Activated T-helper 1 cell treated with Interleukin-2 at 50 U/mL for 16 hours (primary cell): Measurements from ENCODE around the gene PDGFRB.

Experiments used
- DNase-seq: peaks from one replicate; pipeline ENCODE4 v3.0.0-alpha.2; 2020; ENCODE audit warnings: low read depth

PDGFRB gene

DNA sequence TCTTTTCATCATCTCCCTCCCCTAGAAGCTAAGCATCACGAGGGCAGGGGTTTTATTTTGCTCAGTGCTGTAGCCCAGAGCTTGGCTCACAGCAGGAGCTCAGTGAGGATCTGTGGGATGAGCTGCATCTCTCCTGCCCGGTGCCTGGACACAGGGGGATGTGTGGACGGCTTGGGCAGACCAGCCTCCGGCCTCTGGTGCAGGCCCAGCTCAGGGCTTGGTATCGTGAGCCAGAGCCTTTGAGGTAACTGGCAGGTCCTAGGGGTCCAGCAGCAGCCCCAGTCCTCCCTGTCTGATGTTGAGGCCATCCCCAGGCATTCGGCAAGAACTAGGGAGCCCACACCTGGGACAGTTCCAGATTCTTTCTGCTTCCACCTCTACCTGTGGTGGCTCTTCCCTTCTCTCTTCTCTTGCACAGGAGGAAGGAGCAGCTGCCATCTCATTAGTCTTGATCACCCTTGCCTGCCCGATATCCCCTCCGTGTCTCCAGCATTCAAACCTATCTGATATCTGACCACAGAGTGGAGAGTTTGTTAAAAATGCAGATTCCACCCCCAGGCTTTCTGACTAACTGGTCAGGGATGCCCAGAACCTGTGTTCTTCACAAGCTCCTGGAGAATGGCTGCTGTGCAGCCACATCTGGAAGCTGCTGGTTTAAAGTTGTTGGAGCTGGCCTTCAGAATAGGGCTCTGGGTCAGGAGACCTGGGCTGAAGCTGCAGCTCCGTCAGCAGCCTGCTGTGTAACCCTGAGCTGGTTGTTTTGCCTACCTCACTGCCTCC, 26.3 kb upstream of the PDGFRB start:
- DNase-seq: no peak

DNA sequence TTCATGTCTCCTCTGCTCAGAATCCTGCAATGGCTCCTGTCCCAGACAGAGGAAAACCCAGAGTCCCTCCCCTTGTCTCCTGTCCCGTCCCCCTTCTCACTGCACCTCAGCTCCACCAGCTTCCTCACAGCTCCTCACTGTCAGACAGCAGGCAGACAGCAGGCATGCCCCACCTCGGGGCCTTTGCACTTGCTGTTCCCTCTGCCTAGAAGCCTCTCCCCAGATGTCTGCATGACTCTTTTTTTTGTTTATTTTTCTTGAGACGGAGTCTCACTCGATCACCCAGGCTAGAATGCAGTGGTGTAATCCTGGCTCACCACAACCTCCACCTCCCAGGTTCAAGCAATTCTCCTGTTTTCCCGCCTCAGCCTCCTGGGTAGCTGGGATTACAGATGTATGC, 25.4 kb upstream of the PDGFRB start:
- DNase-seq: no peak

DNA sequence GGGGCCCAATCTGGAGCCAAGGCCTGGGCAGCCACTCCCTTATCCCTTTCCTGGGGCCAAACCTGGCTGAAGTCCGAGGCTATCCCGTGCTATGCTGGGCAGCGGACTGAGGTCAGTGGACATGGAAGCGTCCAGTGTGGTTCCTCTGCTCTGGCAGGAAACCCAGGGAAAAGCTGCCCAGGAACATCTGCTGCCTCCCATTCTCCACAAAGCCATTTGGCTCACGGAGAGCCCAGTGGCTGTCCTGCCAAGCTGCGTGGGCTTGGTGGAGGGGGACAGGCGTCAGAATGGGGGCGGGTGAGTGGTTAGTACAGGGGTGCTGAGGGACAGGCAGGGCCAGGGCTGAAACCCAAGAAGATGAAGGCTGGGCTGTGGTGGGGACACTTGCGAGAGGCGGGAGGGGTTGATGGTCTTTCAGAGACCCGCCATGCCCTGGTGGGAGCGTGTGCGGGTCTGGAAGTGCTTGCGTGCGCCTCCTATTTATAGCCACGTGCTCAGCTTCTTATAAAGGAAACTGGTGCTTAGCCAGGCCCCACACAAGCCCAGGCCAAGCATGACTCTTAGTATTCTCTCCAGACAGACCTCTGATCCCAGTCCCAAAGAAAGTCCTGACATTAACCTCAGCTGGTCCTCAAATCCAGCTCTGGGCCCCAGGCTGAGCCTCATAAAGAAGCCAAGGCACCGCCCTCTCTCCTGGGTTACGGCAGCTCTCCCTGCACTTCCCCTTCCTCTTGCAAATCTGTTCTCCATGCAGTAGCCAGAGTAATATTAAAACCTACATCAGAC, 24.8 kb upstream of the PDGFRB start:
- DNase-seq: no peak

- DNase-seq: no peak
These were observed 23.5 kb upstream of the PDGFRB start for GRCh38 chr5:150179019-150179620.

- no peak for DNase-seq
These were observed 22.6 kb upstream of the PDGFRB start for GRCh38 chr5:150178262-150178661.

DNA sequence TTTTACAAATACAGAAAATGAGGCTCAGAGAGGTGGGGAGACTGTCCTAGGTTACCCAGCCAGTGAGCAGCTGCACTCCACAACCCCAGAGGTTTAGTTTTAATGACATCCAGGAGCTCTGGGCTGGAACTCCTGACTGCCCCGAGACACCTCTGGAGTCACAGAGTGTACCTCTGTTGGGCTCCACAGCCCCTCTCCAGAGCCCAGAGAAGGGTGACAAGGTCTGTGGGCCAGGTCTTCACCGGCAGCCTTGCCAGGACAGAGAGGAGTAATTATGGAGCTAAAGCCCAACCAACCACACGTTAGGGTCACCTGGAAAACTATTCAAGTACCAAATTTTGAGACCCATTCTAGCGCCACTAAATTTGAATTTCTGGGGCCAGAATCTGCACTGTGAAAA, 22.1 kb upstream of the PDGFRB start:
- no peak for DNase-seq

DNA sequence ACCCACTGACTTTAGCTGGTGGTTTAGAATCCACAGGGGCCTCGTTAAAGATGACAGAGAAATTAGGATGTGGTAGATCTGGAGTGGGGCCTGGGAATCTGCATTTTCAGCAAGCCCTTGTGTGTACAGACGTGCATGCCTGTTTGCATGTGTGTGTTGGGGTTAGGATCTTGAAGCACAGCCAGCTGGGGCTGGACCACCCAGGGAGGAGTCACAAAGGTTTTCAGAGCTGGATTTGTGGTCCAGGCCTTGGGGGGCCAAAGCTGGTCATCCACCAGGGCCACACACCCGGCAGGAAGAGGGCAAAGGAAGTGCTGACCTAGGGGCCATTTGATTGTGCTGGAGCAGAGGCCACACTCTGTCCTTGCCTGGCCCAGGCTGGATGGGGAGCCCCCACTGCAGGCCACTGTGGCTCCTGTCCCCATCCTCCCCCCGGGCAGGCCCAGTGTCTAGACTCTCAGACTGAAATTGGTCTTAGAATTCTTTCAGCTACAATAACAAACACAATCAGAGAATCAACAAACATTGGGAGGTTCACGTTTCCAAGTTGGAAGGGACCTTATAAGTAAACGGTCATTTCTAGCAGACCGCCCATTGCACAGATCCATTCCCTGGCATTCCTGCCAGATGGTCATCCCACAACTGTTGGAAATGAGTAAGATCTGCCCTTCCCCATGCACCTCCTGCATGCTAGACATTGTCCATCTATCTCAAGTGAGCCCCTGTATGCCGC, 21.3 kb upstream of the PDGFRB start:
- no peak for DNase-seq

DNA sequence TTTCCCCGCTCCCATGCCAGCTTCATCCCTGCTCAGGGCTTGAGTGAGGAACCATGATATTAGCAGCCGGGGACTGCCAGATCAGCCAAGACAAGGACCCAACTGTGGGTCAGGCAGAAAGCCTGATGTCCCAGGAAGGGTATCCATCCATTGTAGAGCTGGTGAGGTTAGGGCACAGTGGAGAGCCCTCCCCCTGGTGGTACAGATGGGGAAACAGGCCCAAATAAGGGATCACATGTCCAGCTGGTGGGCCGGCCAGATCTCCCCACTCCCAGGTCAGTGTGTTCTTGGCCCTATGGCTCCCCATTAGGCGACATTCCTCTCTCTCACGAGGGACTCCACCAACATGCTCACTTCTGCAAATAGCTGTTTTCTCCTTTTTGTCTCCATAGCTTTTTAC, 19.9 kb upstream of the PDGFRB start:
- no peak for DNase-seq

- no peak for DNase-seq
These were observed 19.4 kb upstream of the PDGFRB start for GRCh38 chr5:150175076-150175475.

- DNase-seq: no peak
These were observed 18.6 kb upstream of the PDGFRB start for GRCh38 chr5:150174285-150174684.

DNA sequence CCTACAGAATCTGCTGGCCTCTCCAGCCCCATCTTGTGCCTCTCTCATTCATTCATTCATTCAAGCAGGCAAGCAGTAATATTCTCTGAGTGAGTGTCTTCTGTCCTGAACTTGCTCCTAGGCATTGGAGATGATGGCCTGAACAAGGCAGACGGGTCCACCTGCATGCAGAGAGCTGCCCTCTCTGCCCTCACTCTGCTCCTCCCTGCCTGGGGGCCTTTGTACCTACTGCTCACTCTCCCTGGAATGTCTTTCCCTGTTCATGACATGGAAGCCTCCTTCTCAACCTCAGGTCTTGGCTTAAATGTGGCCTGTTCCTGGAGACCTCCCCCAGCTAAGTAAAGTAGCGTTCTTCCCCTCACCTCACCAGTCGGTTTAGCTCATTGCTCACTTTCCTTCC, 17.5 kb upstream of the PDGFRB start:
- no peak for DNase-seq

- no peak for DNase-seq
These were observed 16.9 kb upstream of the PDGFRB start for GRCh38 chr5:150172556-150172955.

DNA sequence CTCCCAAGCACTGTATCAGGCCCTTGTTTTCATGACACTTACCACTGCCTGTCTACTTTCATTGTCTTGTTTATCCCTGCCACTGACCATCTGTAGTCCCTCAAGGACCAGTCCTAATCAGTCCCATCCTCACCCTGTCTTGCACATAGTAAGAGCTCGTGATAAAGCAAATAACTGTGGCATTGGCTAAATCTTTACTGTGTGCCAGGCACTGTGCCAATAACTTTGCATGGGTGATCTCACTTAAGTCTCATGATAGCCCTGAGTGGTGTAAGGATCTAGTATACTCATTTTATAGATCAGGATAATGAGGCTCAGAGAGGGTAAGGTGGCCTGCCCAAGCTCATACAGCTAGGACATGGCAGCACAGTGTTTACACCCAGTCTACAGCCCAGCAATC, 16.5 kb upstream of the PDGFRB start:
- no peak for DNase-seq

GRCh38 chr5:150168864-150169263, 13.2 kb upstream of the PDGFRB start:
- DNase-seq: no peak

GRCh38 chr5:150167908-150168307, 12.3 kb upstream of the PDGFRB start:
- no peak for DNase-seq

DNA sequence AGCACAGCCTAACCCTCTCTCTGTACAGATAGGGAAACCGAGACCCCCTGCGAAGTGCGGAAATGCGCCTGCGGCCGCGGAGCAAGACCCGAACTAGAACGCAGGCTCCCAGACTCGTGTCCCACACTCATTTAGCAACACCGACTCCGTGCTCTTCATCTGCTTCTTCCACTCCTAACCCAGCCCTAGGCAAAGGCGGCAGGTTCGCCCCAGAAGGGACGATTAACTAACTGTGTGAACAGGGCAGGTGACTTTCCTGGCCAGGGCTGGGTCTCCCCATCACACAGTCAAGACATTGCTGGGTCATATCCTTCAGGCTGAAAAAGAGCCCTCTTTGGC, 11.8 kb upstream of the PDGFRB start:
- DNase-seq: no peak

DNA sequence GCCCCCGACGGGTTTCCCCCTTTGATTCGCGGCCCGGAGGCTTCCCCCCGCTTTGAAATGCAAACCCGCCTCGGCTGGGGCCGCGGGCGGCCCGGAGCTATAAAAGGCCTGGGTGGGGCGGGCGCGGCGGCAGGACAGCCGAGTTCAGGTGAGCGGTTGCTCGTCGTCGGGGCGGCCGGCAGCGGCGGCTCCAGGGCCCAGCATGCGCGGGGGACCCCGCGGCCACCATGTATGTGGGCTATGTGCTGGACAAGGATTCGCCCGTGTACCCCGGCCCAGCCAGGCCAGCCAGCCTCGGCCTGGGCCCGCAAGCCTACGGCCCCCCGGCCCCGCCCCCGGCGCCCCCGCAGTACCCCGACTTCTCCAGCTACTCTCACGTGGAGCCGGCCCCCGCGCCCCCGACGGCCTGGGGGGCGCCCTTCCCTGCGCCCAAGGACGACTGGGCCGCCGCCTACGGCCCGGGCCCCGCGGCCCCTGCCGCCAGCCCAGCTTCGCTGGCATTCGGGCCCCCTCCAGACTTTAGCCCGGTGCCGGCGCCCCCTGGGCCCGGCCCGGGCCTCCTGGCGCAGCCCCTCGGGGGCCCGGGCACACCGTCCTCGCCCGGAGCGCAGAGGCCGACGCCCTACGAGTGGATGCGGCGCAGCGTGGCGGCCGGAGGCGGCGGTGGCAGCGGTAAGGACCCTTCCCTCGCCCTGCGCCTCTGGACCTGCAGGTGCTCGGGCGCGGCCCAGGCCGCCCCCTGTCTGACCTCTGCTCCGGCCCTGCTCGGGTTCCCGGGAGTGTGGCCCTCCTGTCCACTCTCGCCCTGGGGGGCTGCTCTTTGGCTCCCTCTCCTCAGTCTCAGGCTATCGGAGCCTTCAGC, 11.2 kb upstream of the PDGFRB start, which contains the start of gene CDX1:
Gene CDX1, plus strand, starts transcription at position 129 of the 862 bp plus-strand sequence. Its CDS starts 99 bp downstream, at position 228.
- no peak for DNase-seq

DNA sequence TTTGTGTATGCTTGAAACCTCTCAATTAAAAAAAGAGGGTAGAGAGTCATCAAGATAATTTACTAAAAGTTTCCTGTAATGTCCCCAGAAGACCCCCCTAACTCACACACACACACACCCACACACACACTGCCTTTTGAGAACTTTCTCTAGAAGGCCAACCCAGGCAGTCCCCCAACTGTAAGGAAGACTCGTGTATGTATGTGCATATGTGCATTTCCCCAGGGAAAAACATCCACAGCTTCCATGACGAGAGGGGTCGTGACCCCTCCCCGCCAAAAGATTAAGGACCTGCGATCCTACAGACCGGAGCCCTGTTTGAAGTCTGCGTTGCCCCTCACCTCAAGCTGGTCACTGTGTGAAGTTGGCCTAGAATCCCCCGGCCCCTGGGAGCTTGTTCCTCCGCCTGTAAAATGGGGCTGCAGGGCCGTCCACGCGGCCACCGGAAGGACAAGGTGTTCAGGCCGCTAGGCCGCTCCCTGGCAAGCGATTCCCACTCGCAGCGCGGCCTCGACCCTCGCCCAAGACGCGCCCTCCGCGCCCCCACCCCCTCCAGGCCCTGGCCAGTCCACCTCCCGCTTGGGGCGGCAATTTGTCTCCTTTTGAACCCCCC, 10.5 kb upstream of the PDGFRB start:
- no peak for DNase-seq

DNA sequence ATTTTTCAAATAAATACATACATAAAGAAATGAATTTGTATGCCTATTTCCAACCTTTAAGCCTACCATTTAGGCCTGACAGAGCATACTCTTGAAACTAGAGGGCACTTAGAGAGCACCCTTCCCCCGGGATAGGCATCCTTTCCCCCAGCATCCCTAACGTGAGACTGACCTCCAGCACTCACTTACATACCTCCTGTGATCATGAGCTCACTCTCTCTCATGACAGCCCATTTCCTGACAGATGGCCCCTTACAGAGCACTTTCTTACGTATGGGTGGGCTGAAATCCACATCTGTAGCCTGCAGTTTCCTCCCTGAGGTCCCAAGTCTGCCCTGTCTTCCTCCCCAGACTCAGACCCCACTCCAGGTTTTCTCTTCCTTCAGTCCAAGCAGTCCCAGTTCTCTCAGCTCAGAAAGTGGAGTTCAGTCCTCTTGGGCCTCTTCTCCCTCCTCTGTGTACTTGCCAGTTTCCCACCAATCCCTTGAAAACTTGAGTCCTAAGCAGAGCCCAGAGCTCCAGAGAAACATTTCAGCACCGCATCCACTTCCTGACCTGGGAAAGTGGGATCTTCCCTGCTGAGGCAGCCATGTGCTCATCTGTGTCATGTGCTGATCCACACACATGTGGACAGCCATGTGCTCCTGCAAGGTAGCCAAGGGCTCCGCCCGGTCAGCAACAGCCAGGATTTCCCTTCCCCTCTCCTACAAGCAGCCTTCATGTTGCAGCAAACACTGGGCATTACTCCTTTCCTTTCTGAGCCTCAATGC, 8.8 kb upstream of the PDGFRB start:
- DNase-seq: no peak

- no peak for DNase-seq
These were observed 8.0 kb upstream of the PDGFRB start for GRCh38 chr5:150163547-150164059.
